Measurements from ENCODE around the gene AKAP17A.
"Not testable (repeated sequence)": the region's sequence is repeated elsewhere in the genome, so short reads cannot be mapped to it uniquely, and the experiment has no call there.

Gene AKAP17A

DNA sequence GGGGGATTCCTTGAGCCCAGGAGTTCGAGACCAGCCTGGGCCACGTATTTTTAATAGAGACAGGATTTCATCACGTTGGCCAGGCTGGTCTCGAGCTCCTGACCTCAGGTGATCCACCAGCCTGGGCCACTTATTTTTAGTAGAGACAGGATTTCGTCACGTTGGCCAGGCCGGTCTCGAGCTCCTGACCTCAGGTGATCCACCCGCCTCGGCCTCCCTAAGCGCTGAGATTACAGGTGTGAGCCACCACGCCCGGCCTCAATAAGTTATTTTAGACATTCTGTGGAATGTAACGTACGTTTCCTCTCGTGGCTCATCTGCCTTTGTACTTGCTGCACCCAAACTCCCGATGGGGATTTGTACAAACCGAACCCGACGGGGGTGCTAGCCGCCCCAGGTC lies 32.3 kb downstream of the AKAP17A start:
- H3K27ac ChIP-seq (ENCODE audit: low read depth, low read length): no peak overlapping the region
- H3F3A ChIP-seq (ENCODE audit: insufficient read depth): no peaks in the 10 kb centered on the region
- H3K36me3 ChIP-seq (ENCODE audit: low read length): no peaks in the 10 kb centered on the region
- H3K9me2 ChIP-seq (replicated peaks; ENCODE audit: insufficient read depth, low read length): no peaks in the 10 kb centered on the region
- no peaks in the 10 kb centered on the region for H4K20me1 ChIP-seq (ENCODE audit: low read depth, low read length)
- H3K4me2 ChIP-seq (ENCODE audit: low read depth, low read length, poor library complexity, severe bottlenecking): no peak overlapping the region
- no peak overlapping the region for H3K4me3 ChIP-seq (ENCODE audit: insufficient read depth, low read length, poor library complexity, severe bottlenecking)
- no peak overlapping the region for H2AFZ ChIP-seq (ENCODE audit: low read depth, low read length, severe bottlenecking)
- H3K9ac ChIP-seq (ENCODE audit: low read length): no peak overlapping the region
- no peaks in the 10 kb centered on the region for H3K27me3 ChIP-seq (ENCODE audit: low read length)
- H3K9me3 ChIP-seq (ENCODE audit: insufficient read depth, low read length): no peaks in the 10 kb centered on the region
- no peaks in the 10 kb centered on the region for H3K79me2 ChIP-seq (ENCODE audit: insufficient read depth, low read length)
- no peak for TF ChIP-seq EZH2phosphoT487 (conservative IDR thresholded peaks at IDR 0.05; ENCODE audit: low read length)
- TF ChIP-seq, protein P1, sequence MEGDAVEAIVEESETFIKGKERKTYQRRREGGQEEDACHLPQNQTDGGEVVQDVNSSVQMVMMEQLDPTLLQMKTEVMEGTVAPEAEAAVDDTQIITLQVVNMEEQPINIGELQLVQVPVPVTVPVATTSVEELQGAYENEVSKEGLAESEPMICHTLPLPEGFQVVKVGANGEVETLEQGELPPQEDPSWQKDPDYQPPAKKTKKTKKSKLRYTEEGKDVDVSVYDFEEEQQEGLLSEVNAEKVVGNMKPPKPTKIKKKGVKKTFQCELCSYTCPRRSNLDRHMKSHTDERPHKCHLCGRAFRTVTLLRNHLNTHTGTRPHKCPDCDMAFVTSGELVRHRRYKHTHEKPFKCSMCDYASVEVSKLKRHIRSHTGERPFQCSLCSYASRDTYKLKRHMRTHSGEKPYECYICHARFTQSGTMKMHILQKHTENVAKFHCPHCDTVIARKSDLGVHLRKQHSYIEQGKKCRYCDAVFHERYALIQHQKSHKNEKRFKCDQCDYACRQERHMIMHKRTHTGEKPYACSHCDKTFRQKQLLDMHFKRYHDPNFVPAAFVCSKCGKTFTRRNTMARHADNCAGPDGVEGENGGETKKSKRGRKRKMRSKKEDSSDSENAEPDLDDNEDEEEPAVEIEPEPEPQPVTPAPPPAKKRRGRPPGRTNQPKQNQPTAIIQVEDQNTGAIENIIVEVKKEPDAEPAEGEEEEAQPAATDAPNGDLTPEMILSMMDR (IDR thresholded peaks at IDR 0.05; ENCODE audit: insufficient read depth, low read length, poor library complexity, severe bottlenecking): no peak

- H3K9ac ChIP-seq (ENCODE audit: low read length); H3K4me2 ChIP-seq (ENCODE audit: low read depth, low read length, poor library complexity, severe bottlenecking); H3K36me3 ChIP-seq (ENCODE audit: low read length); H3K9me3 ChIP-seq (ENCODE audit: insufficient read depth, low read length); H3K79me2 ChIP-seq (ENCODE audit: insufficient read depth, low read length); H3K27ac ChIP-seq (ENCODE audit: low read depth, low read length); H4K20me1 ChIP-seq (ENCODE audit: low read depth, low read length); H3K9me2 ChIP-seq (replicated peaks; ENCODE audit: insufficient read depth, low read length); H3K4me3 ChIP-seq (ENCODE audit: insufficient read depth, low read length, poor library complexity, severe bottlenecking); H3F3A ChIP-seq (ENCODE audit: insufficient read depth); H3K27me3 ChIP-seq (ENCODE audit: low read length); H2AFZ ChIP-seq (ENCODE audit: low read depth, low read length, severe bottlenecking): not testable (repeated sequence)
These were observed 32.9 kb downstream of the AKAP17A start for GRCh38 chrX:1624158-1624860.

DNA sequence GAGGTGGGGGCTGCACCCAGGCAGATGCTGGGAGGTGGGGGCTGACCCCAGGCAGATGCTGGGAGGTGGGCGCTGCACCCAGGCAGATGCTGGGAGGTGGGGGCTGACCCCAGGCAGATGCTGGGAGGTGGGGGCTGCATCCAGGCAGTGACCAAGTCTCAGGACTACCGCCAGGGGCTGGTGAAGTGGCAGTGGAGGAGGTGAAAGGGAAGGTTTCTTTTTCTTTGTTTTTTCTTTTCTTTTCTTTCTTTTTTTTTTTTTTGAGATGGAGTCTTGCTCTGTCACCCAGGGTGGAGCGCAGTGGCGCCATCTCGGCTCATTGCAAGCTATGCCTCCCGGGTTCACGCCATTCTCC lies 33.4 kb downstream of the AKAP17A start:
- H3K36me3 ChIP-seq (ENCODE audit: low read length); H3K4me3 ChIP-seq (ENCODE audit: insufficient read depth, low read length, poor library complexity, severe bottlenecking); H3F3A ChIP-seq (ENCODE audit: insufficient read depth); H2AFZ ChIP-seq (ENCODE audit: low read depth, low read length, severe bottlenecking); H3K27ac ChIP-seq (ENCODE audit: low read depth, low read length); H3K9me3 ChIP-seq (ENCODE audit: insufficient read depth, low read length); H3K9ac ChIP-seq (ENCODE audit: low read length); H3K79me2 ChIP-seq (ENCODE audit: insufficient read depth, low read length); H3K4me2 ChIP-seq (ENCODE audit: low read depth, low read length, poor library complexity, severe bottlenecking); H3K27me3 ChIP-seq (ENCODE audit: low read length); H3K9me2 ChIP-seq (replicated peaks; ENCODE audit: insufficient read depth, low read length); H4K20me1 ChIP-seq (ENCODE audit: low read depth, low read length): not testable (repeated sequence)

- Histone ChIP-seq H3K27ac (ENCODE audit: low read depth, low read length) (no peak overlapping the region), H3K9ac (ENCODE audit: low read length) (no peak overlapping the region), H3K79me2 (ENCODE audit: insufficient read depth, low read length) (no peaks in the 10 kb centered on the region), H3K36me3 (ENCODE audit: low read length) (no peaks in the 10 kb centered on the region), H4K20me1 (ENCODE audit: low read depth, low read length) (no peaks in the 10 kb centered on the region), H3K9me2 (replicated peaks; ENCODE audit: insufficient read depth, low read length) (no peaks in the 10 kb centered on the region), H3K4me2 (ENCODE audit: low read depth, low read length, poor library complexity, severe bottlenecking) (no peak overlapping the region), H3K27me3 (ENCODE audit: low read length) (no peaks in the 10 kb centered on the region), H3K4me3 (ENCODE audit: insufficient read depth, low read length, poor library complexity, severe bottlenecking) (no peak overlapping the region), H3K9me3 (ENCODE audit: insufficient read depth, low read length) (no peaks in the 10 kb centered on the region), H3F3A (ENCODE audit: insufficient read depth) (no peaks in the 10 kb centered on the region), H2AFZ (ENCODE audit: low read depth, low read length, severe bottlenecking) (no peak overlapping the region)
- TF ChIP-seq, protein P1 (IDR thresholded peaks at IDR 0.05; ENCODE audit: insufficient read depth, low read length, poor library complexity, severe bottlenecking): no peak
- no peak for TF ChIP-seq EZH2phosphoT487 (conservative IDR thresholded peaks at IDR 0.05; ENCODE audit: low read length)
These were observed 37.8 kb downstream of the AKAP17A start for GRCh38 chrX:1629244-1629643.

All from SU-DHL-6 (cell line).